BJ (cell line): ENCODE measurements around the gene CLN3. TPM values are rescaled to one million over a fixed set of nuclear protein-coding genes. Genes with fewer than 3 reads are reported as not detected.
"Not testable (repeated sequence)": the region's sequence is repeated elsewhere in the genome, so short reads cannot be mapped to it uniquely, and the experiment has no call there.

Experiments used
- CTCF ChIA-PET: fragments of 350-600 bp; formaldehyde crosslinking; extraction: SDS; loops from one replicate; lab custom pipeline; 2021; ENCODE audit warnings: antibody characterized with exemption, inconsistent platforms; lab: Yijun Ruan, JAX
- POLR2A ChIA-PET: fragments of 300-600 bp; sonication (Branson Sonifier 250); formaldehyde crosslinking; extraction: SDS; loops from one replicate; lab custom pipeline; 2021; ENCODE audit warnings: antibody characterized with exemption; lab: Charles Lee
- DNase-seq: peaks from one replicate; pipeline ENCODE4 v3.0.0-alpha.2; 2011; ENCODE audit warnings: low read depth
- H3K27me3 ChIP-seq: 2 replicates; pipeline ENCODE4 v1.6.0; 2011; ENCODE audit warnings: low read length; ENCODE audit not compliant: control insufficient read depth, insufficient read depth
- H3K36me3 ChIP-seq: 2 replicates; pipeline ENCODE4 v1.5.1; 2011; ENCODE audit warnings: low read length; ENCODE audit not compliant: control insufficient read depth, insufficient read depth
- H3K4me3 ChIP-seq: 2 replicates; pipeline ENCODE4 v1.5.1; 2011; ENCODE audit warnings: low read depth, mild to moderate bottlenecking, control low read depth, low read length
- polyA plus RNA-seq: library from polyadenylated mRNA; depleted of rRNA; stranded (reverse); fragments of >200 nt; gene quantifications from 2 replicates; pipeline ENCODE4 v1.2.3, GENCODE V29; 2011
- TF ChIP-seq, protein P1 (sequence below): IDR thresholded peaks from 2 replicates; pipeline ENCODE4 v1.5.1; 2011; ENCODE audit warnings: low read depth, mild to moderate bottlenecking, control low read depth, inconsistent platforms, low read length, moderate library complexity; ENCODE audit not compliant: insufficient read depth

Gene CLN3
- polyA plus RNA-seq, 1 experiment = 25.2 TPM

DNA sequence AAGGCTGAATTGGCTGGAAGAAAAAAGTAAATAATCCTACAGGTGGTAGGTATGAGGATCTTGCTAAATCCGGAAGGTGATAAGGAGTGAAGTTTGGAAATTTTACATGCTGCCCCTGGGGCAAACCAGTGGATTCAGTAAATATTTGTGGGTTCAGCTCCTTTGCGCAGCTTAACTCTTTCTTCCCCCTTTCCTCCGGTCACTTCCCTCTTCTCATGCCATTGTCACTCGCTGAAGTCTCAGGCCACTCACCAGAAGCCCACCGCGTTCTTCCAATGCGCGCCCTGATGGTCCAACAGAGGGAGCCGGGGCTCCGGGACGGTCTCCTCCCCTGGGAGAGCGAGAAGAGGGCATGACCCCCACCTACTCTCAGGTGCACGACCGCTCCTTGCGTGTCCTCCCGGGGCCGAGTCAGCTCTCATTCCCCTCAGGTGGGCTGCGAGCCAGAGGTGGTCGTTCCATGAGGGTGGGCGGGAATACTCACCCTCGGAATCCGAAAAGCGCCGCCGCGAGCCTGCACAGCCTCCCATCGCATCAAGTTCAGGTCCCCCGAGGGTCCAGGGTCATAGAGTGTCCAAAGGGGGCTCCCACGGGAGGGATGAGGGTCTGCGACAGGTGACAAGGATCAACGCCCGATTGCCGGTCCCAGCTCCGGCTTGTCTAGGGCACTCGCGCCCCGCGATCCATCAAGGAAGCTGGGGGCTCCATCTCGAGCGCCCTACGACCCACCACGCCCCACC lies 474 bp downstream of the CLN3 start:
- H3K27me3 ChIP-seq = no peaks in the 10 kb centered on the region
- ChIA-PET POLR2A (no interaction called here), CTCF (interaction anchor here (2.3 kb wide), 1 partner anchor 125 kb away, joined by 8 read pairs; no protein-coding TSS in a partner anchor)
- no peak for DNase-seq
- peak overlapping the region; percentile 85 for H3K4me3 ChIP-seq
- TF ChIP-seq, protein P1, sequence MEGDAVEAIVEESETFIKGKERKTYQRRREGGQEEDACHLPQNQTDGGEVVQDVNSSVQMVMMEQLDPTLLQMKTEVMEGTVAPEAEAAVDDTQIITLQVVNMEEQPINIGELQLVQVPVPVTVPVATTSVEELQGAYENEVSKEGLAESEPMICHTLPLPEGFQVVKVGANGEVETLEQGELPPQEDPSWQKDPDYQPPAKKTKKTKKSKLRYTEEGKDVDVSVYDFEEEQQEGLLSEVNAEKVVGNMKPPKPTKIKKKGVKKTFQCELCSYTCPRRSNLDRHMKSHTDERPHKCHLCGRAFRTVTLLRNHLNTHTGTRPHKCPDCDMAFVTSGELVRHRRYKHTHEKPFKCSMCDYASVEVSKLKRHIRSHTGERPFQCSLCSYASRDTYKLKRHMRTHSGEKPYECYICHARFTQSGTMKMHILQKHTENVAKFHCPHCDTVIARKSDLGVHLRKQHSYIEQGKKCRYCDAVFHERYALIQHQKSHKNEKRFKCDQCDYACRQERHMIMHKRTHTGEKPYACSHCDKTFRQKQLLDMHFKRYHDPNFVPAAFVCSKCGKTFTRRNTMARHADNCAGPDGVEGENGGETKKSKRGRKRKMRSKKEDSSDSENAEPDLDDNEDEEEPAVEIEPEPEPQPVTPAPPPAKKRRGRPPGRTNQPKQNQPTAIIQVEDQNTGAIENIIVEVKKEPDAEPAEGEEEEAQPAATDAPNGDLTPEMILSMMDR = peak; percentile 57
- H3K36me3 ChIP-seq = peaks cover 8% of the 10 kb centered on the region

DNA sequence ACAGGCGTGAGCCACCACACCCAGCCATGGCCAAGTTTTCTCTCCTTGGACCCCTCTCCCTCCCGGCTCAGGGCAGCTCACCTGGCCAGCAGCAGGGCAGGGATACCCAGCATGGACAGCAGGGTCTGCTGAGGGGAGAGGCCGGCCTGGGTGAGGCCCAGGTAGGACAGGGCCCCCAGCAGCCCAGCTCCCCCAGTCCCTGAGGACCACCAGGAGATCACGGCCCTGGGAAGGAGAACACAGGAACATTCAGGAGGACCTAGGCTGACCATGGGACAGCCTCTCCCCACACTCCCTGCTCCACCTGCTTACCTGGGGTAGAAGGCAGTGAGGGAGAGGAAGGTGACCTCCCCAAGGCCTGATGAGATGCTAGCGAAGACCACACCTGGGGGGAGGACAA lies 5.6 kb downstream of the CLN3 start:
- DNase-seq = no peak
- ChIA-PET POLR2A (no interaction called here), CTCF (no interaction called here)
- Histone ChIP-seq H3K36me3 (peaks cover 14% of the 10 kb centered on the region), H3K4me3 (no peak overlapping the region), H3K27me3 (no peaks in the 10 kb centered on the region)
- TF ChIP-seq, protein P1 = no peak

DNA sequence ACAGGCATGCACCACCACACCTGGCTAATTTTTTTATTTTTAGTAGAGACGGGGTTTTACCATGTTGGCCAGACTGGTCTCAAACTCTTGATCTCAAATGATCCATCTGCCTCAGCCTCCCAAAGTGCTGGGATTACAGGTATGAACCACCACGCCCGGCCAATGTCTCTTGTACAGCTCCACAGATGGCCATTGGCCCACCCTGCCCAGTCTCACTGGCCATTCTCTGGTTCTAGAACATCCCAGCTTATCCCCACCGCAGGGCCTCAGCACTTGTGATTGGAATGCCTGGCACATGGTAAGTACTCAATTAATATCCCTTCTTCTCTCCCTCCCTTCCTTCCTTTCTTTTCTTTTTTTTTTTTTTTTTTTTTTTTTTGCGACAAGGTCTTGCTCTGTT lies 8.5 kb downstream of the CLN3 start:
- H3K4me3 ChIP-seq, DNase-seq, H3K27me3 ChIP-seq, POLR2A ChIA-PET: not testable (repeated sequence)
- peaks cover 20% of the 10 kb centered on the region for H3K36me3 ChIP-seq
- CTCF ChIA-PET = interaction anchor here (1.1 kb wide), 1 partner anchor 72 kb away, joined by 4 read pairs; no protein-coding TSS in a partner anchor

DNA sequence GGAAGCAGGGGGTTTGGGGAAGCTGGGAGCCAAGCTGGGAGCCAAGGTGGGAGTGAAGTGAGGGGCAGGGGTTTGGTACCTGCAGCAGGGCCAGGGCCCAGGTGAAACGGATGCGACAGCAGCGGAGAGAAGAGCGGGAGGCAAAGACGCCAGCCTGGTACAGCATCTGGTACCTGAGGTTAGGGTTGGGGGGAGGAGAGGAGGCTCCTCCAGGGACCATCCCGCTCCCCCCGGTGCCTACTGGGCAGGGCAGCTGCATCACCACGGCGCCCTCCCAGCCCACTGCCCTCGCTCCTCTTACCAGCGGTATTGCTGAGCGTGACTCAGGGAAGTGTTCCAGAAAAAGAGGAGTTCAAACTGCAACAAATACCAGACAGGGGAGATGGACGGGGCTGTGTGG lies 9.8 kb downstream of the CLN3 start:
- Histone ChIP-seq H3K4me3 (no peak overlapping the region), H3K27me3 (no peaks in the 10 kb centered on the region), H3K36me3 (peaks cover 18% of the 10 kb centered on the region)
- POLR2A ChIA-PET = no interaction called here
- CTCF ChIA-PET = no interaction called here
- DNase-seq = no peak
- TF ChIP-seq, protein P1 = no peak

DNA sequence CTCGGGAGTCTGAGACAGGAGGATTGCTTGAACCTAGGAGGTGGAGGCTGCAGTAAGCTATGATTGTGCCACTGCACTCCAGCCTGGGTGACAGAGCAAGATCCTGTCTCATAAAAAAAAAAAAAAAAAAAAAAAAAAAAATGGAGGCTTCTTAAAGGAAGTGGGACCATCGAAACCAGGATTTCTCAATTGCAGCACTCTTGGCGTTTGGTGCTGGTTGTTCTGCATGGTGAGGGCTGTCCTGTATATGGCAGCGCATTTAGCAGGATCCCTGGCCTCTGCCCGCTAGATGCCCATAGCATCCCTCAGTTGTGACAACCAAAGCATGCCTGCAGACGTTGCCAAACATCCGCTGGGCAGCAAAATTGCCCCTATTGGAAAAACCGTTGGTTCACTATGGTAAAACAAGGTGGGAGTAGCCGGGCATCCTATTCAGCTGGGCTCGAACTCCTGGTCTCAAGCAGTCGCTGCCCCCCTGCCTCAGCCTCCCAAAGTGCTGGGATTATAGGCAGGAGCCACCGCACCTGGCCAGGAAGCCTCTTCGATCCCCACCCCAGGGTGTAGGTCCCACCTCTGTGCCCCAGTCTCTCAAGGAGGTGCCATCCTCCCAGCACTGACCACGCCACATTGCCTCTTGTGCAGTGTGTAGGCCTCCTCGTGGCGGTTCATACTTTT lies 13.2 kb downstream of the CLN3 start:
- TF ChIP-seq, protein P1 = no peak
- no peak overlapping the region for H3K4me3 ChIP-seq
- ChIA-PET POLR2A (no interaction called here), CTCF (no interaction called here)
- DNase-seq = no peak
- peaks cover 15% of the 10 kb centered on the region for H3K36me3 ChIP-seq
- H3K27me3 ChIP-seq = no peaks in the 10 kb centered on the region
